Upper lobe of left lung (tissue), 6 donors: ENCODE results near the gene HNRNPL. TPM values are rescaled to one million over a fixed set of nuclear protein-coding genes. Genes with fewer than 3 reads are reported as not detected.
A peak's percentile ranks its signal among the peaks of the same experiment; 100 is the strongest.

ENCODE experiments used
- ATAC-seq, 2 donors: fragments of 200-7000 bp; cut with Tn5 transposase; one replicate each; pipeline ENCODE4 v1.9.1; 2022; ENCODE audit warnings: mild to moderate bottlenecking in 2 of 2, moderate library complexity in 2 of 2; ENCODE audit not compliant: low FRiP score in 2 of 2
- DNase-seq, 2 donors: peaks; one replicate each; pipeline ENCODE4 v3.0.0-alpha.2; 2019 to 2020
- H3K27ac ChIP-seq, 4 donors: fragments of 200-600 bp; sonication (generic); one replicate each; pipeline ENCODE4 v1.5.1; 2016 to 2019
- H3K27me3 ChIP-seq, 4 donors: fragments of 200-600 bp; sonication (generic); one replicate each; pipeline ENCODE4 v1.5.1; 2017 to 2019
- H3K36me3 ChIP-seq, 4 donors: fragments of 200-600 bp; sonication (generic); one replicate each; pipeline ENCODE4 v1.5.1; 2016 to 2019
- H3K4me1 ChIP-seq, 4 donors: fragments of 200-600 bp; sonication (generic); one replicate each; pipeline ENCODE4 v1.5.1; 2018 to 2019
- H3K4me3 ChIP-seq, 4 donors: fragments of 200-600 bp; sonication (generic); one replicate each; pipeline ENCODE4 v1.5.1; 2017 to 2019; ENCODE audit warnings: mild to moderate bottlenecking in 2 of 4, moderate library complexity in 1 of 4
- H3K9me3 ChIP-seq, 4 donors: fragments of 200-600 bp; sonication (generic); one replicate each; pipeline ENCODE4 v1.5.1; 2018 to 2019
- EP300 ChIP-seq, 4 donors: sonication (generic); formaldehyde crosslinking; IDR thresholded peaks; one replicate each; pipeline ENCODE4 v1.5.1; 2017; ENCODE audit warnings: antibody characterized with exemption in 4 of 4, control low read depth in 2 of 4
- POLR2A ChIP-seq, 4 donors: fragments of 450-650 bp; IDR thresholded peaks; one replicate each; pipeline ENCODE4 v1.5.1; 2016 to 2017; ENCODE audit warnings: antibody characterized with exemption in 4 of 4, mild to moderate bottlenecking in 2 of 4
- POLR2AphosphoS5 ChIP-seq, 2 donors: sonication (generic); formaldehyde crosslinking; IDR thresholded peaks; one replicate each; pipeline ENCODE4 v1.5.1; 2017; ENCODE audit warnings: antibody characterized with exemption in 2 of 2
- WGBS, 2 donors: methylation state at CpG; one replicate each; pipeline ENCODE4 v1.1.5; 2017 to 2018; 5-methylcytosine and 5-hydroxymethylcytosine counted together
- total RNA-seq, 6 donors: library from RNA; depleted of rRNA in 4 of 6; stranded (reverse); fragments of >200 nt in 4 of 6; gene quantifications; one replicate each; pipeline versions ENCODE4 v1.1.0 to v1.2.1, GENCODE V29; 2016 to 2021
- TF ChIP-seq, protein P1 (sequence below), 6 experiments: fragments of 450-650 bp in 4 of 6; fragments of 200-600 bp in 2 of 6; sonication (generic) in 2 of 6; IDR thresholded peaks; one replicate each; pipeline ENCODE4 v1.5.1; 2016 to 2019; ENCODE audit warnings: antibody characterized with exemption in 6 of 6
- donor health status: DM: no; HTN: no; CAD: no; lungs with moderate emphysema.
- donor health status: DM: no; HTN: yes; CAD: no; lungs with severe emphysema.

The HNRNPL gene
- total RNA-seq = 100 to 1,000 TPM; 156 to 274 (median 178) TPM

DNA sequence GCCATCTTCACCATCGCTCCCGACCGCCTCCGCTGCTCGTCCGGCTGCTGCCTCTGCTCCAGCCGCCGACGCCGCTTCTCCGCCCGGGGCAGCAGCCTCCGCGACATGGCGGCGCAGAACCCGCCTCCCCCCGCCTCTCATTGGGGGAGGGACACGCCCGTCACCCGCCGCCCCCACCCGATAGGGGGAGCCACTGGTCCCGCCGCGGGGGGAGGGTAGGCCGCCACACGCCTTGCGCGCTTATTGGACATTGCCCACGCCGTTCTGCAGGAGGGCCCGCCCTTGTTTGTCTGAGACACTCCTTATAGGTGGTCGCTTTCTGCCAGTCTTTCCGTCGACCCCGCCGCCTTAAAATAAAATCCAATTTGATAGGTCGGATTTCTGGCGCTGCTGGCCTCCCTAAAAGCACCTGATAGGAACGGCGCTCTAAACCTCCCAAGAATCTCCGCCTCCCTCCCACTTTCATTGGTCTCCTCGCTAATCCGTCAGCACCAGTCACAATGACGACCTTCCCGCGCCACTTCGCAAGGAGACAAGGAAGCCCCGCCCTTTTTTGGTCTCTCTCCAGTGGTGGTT is at the start of gene HNRNPL:
Gene HNRNPL, minus strand, starts transcription at position 127 of the 576 bp plus-strand sequence. Its CDS starts 20 bp downstream, at position 107.
- Histone ChIP-seq H3K36me3 (peaks cover 24 to 33% (median 25%) of the 10 kb centered on the region in 4 donors), H3K27ac (peak within 1 kb of the TSS; percentile 100), H3K9me3 (no peaks in the 10 kb centered on the region), H3K4me1 (peaks cover 35 to 50% (median 39%) of the 10 kb centered on the region in 4 donors), H3K27me3 (no peaks in the 10 kb centered on the region), H3K4me3 (peak within 1 kb of the TSS; percentile 70 to 91 (median 87))
- TF ChIP-seq EP300 (IDR thresholded peaks at IDR 0.05) = peak in 1 of 4 donors; percentile 37
- TF ChIP-seq, protein P1, sequence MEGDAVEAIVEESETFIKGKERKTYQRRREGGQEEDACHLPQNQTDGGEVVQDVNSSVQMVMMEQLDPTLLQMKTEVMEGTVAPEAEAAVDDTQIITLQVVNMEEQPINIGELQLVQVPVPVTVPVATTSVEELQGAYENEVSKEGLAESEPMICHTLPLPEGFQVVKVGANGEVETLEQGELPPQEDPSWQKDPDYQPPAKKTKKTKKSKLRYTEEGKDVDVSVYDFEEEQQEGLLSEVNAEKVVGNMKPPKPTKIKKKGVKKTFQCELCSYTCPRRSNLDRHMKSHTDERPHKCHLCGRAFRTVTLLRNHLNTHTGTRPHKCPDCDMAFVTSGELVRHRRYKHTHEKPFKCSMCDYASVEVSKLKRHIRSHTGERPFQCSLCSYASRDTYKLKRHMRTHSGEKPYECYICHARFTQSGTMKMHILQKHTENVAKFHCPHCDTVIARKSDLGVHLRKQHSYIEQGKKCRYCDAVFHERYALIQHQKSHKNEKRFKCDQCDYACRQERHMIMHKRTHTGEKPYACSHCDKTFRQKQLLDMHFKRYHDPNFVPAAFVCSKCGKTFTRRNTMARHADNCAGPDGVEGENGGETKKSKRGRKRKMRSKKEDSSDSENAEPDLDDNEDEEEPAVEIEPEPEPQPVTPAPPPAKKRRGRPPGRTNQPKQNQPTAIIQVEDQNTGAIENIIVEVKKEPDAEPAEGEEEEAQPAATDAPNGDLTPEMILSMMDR (IDR thresholded peaks at IDR 0.05) = peak in 5 of 6 experiments; percentile 20 to 78 (median 73)
- TF ChIP-seq POLR2AphosphoS5 (IDR thresholded peaks at IDR 0.05) = peak; percentile 96 to 99
- TF ChIP-seq POLR2A (IDR thresholded peaks at IDR 0.05) = peak; percentile 79 to 99 (median 98)
- WGBS, 2 donors = 0% methylated on average over 15 to 24 of the region's 50 CpGs
- ATAC-seq = peak; percentile 89 to 96
- DNase-seq = peak; percentile 100

DNA sequence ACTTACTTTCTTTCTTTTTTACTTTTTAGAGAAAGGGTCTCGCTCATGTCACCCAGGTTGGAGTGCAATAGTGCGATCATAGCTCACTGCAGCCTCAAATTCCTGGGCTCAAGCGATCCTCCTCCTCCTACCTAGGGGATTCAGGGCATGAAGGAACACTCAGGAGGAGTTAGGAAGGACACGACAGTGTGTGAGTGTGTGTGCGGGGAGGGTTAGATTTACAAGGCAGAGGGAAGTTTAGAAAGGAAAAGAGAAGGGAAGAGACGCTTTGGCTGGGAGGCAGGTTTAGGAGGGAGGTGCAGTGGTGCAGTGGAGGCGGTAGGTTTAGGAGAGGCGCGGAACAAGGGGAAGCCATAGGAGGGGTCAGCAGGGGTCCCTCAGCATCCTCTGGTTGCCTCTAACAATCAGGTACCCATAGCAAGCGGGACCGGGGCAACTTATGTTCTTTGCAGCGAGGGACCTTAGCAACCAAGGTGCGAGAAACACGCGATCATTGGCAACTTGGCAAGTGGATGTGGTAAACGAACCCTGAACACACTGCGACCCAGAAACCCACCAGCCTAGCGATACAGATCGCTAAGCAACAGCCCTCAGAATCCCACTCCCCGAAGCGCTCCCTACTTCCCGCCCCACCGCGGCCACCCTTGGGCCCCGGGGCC is 49.1 kb upstream of the HNRNPL start:
- ATAC-seq (no peak), DNase-seq (peak in 1 of 2 donors; percentile 32)
- Histone ChIP-seq H3K9me3 (no peaks in the 10 kb centered on the region), H3K27ac (peak overlapping the region; percentile 77 to 97 (median 92)), H3K36me3 (no peaks in the 10 kb centered on the region), H3K4me3 (peak overlapping the region; percentile 72 to 94 (median 87)), H3K4me1 (peaks cover 28 to 63% (median 42%) of the 10 kb centered on the region in 4 donors), H3K27me3 (no peaks in the 10 kb centered on the region)
- TF ChIP-seq POLR2AphosphoS5 (IDR thresholded peaks at IDR 0.05) (no peak), POLR2A (IDR thresholded peaks at IDR 0.05) (peak in 1 of 4 donors; percentile 57)
- TF ChIP-seq, protein P1 (IDR thresholded peaks at IDR 0.05) = no peak
- 9% methylated on average over 16 to 25 of the region's 25 CpGs for WGBS, 2 donors

DNA sequence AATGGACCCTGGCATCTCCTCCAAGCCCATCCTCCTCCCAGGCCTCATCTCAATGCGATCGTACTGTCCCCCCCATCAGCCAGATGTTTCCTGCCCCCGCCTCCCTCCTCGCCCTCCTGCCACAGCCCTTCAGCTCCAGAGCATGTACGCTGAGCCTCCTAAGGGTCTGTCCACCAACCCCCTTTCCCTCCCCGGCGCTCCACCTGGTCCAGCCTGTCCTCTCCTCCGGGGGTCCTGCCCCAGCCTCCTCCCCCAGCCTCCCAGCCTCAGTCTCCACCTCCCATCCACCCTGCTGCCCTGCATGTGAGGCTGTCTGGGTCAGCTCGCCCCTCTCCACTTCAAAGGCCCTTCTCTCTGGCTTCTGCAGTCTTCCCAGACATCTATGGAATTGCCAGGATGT is 45.2 kb upstream of the HNRNPL start:
- no peak for DNase-seq
- H3K4me3 ChIP-seq = no peak overlapping the region
- WGBS, 2 donors = 51 to 63% methylated on average over 9 of the region's 9 CpGs
- H3K4me1 ChIP-seq = peaks cover 18 to 60% (median 44%) of the 10 kb centered on the region in 4 donors
- no peak for ATAC-seq
- no peaks in the 10 kb centered on the region for H3K9me3 ChIP-seq
- no peaks in the 10 kb centered on the region for H3K27me3 ChIP-seq
- TF ChIP-seq POLR2A (IDR thresholded peaks at IDR 0.05) = no peak
- TF ChIP-seq, protein P1 (IDR thresholded peaks at IDR 0.05) = no peak
- no peak for TF ChIP-seq EP300 (IDR thresholded peaks at IDR 0.05)
- no peak for TF ChIP-seq POLR2AphosphoS5 (IDR thresholded peaks at IDR 0.05)
- H3K36me3 ChIP-seq = peaks cover 0 to 24% (median 16%) of the 10 kb centered on the region in 4 donors
- H3K27ac ChIP-seq = peak overlapping the region in 2 of 4 donors; percentile 62 to 81

DNA sequence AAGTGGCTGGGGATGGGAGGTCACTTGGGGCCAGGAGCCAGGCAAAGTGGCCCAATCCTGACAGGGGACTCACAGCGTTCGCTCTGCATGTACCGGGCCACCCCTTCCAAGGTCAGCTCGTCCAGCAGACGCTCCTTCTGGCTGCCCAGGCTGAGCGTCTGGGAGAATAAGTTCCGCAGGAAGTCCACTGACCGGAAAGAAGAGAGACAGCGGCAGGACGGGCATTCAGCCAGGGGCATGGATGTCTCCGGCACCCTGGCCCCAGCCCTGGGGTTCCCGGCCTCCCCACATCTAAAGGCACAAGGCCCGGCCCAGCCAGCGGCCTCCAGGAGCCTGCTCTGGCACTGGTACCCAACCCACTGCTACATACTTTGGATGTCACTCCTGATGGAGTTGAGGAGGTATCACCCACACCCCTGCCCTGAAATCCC is 43.6 kb upstream of the HNRNPL start:
- H3K27ac ChIP-seq = peak overlapping the region; percentile 18 to 81 (median 56)
- no peaks in the 10 kb centered on the region for H3K27me3 ChIP-seq
- no peak for DNase-seq

More for the DNA sequence above, 43.6 kb upstream of the HNRNPL start:
- Histone ChIP-seq H3K4me3 (peak overlapping the region in 1 of 4 donors; percentile 27), H3K4me1 (peaks cover 11 to 53% (median 37%) of the 10 kb centered on the region in 4 donors), H3K36me3 (peaks cover 9 to 41% (median 33%) of the 10 kb centered on the region in 4 donors), H3K9me3 (no peaks in the 10 kb centered on the region)
- ATAC-seq = no peak
- WGBS, 2 donors = 46 to 79% methylated on average over 12 to 14 of the region's 14 CpGs
- TF ChIP-seq, protein P1 (IDR thresholded peaks at IDR 0.05) = no peak
- TF ChIP-seq POLR2A (IDR thresholded peaks at IDR 0.05) (no peak), POLR2AphosphoS5 (IDR thresholded peaks at IDR 0.05) (no peak), EP300 (IDR thresholded peaks at IDR 0.05) (no peak)
